HL-60 (cell line): ENCODE measurements around the gene FGR.

Source experiments
- DNase-seq, 2 experiments: peaks; one replicate each; pipeline ENCODE4 v3.0.0-alpha.2; 2010 to 2020; ENCODE audit warnings: low read depth in 1 of 2, low spot score in 1 of 2
- H3K27ac ChIP-seq: fragments of 250-450 bp; sonication (Bioruptor Pico); replicated peaks from 2 replicates; pipeline ENCODE4 v1.5.1; 2020; ENCODE audit warnings: mild to moderate bottlenecking, moderate library complexity
- H3K27me3 ChIP-seq: fragments of 250-450 bp; sonication (Bioruptor Pico); 2 replicates; pipeline ENCODE4 v1.5.1; 2021; ENCODE audit warnings: mild to moderate bottlenecking, moderate library complexity; ENCODE audit not compliant: insufficient read depth, poor library complexity, severe bottlenecking
- H3K4me3 ChIP-seq: replicated peaks from 2 replicates; pipeline ENCODE4 v1.5.1; 2011; ENCODE audit warnings: mild to moderate bottlenecking, control low read depth, low read length; ENCODE audit not compliant: insufficient read depth
- CTCF ChIP-seq: IDR thresholded peaks from one replicate; pipeline ENCODE4 v1.5.1; 2011; ENCODE audit warnings: low read length, control low read depth, inconsistent platforms; ENCODE audit not compliant: insufficient read depth
- GABPA ChIP-seq: IDR thresholded peaks from 2 replicates; pipeline ENCODE4 v1.6.1; 2012; ENCODE audit warnings: low read depth
- POLR2AphosphoS5 ChIP-seq: IDR thresholded peaks from 2 replicates; pipeline ENCODE4 v1.6.1; 2012; ENCODE audit warnings: low read depth
- SPI1 ChIP-seq: IDR thresholded peaks from 2 replicates; pipeline ENCODE4 v1.6.1; 2012; ENCODE audit warnings: low read depth, mild to moderate bottlenecking, borderline replicate concordance
- TF ChIP-seq, protein P1 (sequence below): IDR thresholded peaks from 2 replicates; pipeline ENCODE4 v1.6.1; 2012; ENCODE audit warnings: low read depth; ENCODE audit not compliant: insufficient replicate concordance

FGR gene

DNA sequence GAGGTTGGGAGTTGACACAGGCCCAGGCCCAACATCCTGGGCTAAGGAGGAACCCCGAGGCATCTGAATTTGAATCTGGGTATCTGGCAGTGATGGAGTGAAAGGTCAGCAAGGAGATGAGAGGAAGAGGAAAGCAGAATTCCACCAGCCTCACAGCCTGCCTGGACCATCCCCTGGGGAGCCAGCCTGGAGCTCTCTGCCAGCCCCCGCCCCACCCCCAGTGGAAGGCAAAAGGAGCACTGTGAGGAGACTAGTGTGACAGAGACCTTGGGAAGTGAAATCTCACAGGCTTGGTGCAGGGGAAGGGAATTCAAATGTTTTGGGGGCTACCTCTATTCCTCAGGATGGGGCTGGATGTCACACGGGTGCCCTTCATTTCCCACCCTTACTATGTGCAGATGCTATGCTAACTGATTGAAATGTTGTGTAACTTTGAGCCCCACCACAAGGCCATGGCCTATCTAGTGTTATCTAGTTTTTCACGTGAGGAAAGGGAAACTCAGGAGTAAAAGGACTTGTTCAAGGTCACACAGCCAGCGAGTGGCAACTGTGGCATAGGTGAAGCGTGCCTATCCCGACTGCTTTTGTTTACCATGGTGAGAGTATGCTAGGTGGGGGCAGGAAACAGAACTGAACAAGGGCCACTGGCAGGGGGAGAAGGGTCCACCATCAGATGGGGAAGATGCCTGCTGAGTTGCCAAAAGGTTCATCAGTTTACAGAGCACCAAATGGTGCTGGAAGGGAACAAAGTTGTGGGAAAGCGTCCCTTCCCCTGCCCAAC lies 60.8 kb downstream of the FGR start:
- Histone ChIP-seq H3K27ac (no peak overlapping the region), H3K4me3 (no peak overlapping the region), H3K27me3 (no peaks in the 10 kb centered on the region)
- DNase-seq: no peak
- TF ChIP-seq GABPA (no peak), CTCF (no peak), POLR2AphosphoS5 (no peak), SPI1 (no peak)
- TF ChIP-seq, protein P1, sequence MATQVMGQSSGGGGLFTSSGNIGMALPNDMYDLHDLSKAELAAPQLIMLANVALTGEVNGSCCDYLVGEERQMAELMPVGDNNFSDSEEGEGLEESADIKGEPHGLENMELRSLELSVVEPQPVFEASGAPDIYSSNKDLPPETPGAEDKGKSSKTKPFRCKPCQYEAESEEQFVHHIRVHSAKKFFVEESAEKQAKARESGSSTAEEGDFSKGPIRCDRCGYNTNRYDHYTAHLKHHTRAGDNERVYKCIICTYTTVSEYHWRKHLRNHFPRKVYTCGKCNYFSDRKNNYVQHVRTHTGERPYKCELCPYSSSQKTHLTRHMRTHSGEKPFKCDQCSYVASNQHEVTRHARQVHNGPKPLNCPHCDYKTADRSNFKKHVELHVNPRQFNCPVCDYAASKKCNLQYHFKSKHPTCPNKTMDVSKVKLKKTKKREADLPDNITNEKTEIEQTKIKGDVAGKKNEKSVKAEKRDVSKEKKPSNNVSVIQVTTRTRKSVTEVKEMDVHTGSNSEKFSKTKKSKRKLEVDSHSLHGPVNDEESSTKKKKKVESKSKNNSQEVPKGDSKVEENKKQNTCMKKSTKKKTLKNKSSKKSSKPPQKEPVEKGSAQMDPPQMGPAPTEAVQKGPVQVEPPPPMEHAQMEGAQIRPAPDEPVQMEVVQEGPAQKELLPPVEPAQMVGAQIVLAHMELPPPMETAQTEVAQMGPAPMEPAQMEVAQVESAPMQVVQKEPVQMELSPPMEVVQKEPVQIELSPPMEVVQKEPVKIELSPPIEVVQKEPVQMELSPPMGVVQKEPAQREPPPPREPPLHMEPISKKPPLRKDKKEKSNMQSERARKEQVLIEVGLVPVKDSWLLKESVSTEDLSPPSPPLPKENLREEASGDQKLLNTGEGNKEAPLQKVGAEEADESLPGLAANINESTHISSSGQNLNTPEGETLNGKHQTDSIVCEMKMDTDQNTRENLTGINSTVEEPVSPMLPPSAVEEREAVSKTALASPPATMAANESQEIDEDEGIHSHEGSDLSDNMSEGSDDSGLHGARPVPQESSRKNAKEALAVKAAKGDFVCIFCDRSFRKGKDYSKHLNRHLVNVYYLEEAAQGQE: no peak

DNA sequence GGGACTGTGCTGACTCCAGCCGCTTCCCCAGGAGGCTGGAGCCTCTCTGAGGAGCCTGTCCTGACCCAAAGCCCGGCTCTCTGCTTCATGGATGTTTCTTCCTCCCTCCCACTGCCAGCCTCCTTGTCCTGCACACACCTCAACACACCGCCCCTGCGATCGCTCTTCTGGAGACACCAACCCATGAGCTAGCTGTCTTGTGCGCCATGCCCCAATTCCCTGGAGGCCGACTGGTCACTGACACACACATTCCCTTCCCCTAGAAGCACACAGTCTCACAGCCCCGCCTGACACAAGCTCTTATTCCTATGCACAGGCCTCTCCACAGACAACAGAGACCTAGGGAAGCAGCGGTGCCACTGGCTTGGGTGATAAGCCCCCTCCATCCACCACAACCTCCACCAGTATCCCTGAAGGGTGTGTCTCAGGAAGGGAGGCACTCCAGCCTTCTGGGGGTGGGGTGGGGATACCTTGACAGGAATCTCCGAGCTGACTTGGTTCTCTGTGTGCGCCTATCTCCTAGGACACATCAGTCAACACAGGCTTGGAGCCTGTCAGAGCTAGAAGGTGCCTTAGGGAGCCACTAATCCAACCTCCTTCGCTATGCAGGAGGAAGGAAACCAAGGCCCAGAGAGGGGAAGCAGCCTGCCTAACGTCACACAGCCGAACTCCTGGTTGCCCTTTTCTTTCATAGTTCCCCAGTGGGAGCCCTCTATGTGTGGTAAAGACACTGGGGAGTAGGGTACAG lies 62.1 kb downstream of the FGR start:
- TF ChIP-seq GABPA: no peak
- no peak for TF ChIP-seq CTCF
- TF ChIP-seq SPI1: no peak
- TF ChIP-seq POLR2AphosphoS5: no peak
- TF ChIP-seq, protein P1: no peak
- H3K27me3 ChIP-seq: no peaks in the 10 kb centered on the region
- no peak overlapping the region for H3K27ac ChIP-seq
- no peak for DNase-seq
- no peak overlapping the region for H3K4me3 ChIP-seq

- Histone ChIP-seq H3K4me3 (no peak overlapping the region), H3K27me3 (no peaks in the 10 kb centered on the region), H3K27ac (no peak overlapping the region)
- DNase-seq: no peak
- TF ChIP-seq GABPA: no peak
- no peak for TF ChIP-seq SPI1
- TF ChIP-seq CTCF: no peak
- TF ChIP-seq, protein P1: no peak
- TF ChIP-seq POLR2AphosphoS5: no peak
Observed at GRCh38 chr1:27572019-27572678, 62.8 kb downstream of the FGR start.
